ENCODE measurements around the gene PHOX2A. TPM values are rescaled to one million over a fixed set of nuclear protein-coding genes. Genes with fewer than 3 reads are reported as not detected.

The PHOX2A gene
- total and polyA plus RNA-seq, 12 donors = not detected

DNA sequence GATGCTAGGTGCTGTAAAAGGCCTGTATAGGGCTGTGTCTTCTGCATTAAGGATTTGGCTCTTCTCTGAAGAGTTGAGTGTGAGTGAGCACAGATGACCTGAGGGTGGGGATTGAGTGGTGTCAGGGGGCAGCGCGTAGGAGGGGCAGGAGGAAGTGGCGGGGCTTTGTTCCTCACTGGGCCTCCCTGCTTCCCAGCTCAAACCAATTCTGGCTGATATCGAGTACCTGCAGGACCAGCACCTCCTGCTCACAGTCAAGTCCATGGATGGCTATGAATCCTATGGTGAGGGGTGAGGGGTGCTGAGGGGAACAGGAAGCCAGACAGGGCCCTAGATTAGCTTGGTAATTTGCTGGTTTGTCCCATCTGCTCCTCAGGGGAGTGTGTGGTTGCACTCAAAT, 9.1 kb downstream of the PHOX2A start:
- Histone ChIP-seq H3K27me3 (peaks cover 0 to 15% (median 0%) of the 10 kb centered on the region in 7 donors), H3K36me3 (peaks cover 0 to 87% (median 65%) of the 10 kb centered on the region in 9 donors), H3K4me3 (no peak overlapping the region), H3K27ac (no peak overlapping the region), H3K9me3 (no peaks in the 10 kb centered on the region), H3K4me1 (peaks cover 3 to 65% (median 26%) of the 10 kb centered on the region in 9 donors)
- ATAC-seq (no peak), DNase-seq (no peak)
- intact Hi-C loops (cut with DNase I) = loop anchor here in 3 of 10 donors (5.0 to 10.0 kb wide), 3 partner anchors 180 to 220 kb away; partner anchors contain the start of gene CLPB (in 1 of the 3)
- TF ChIP-seq, protein P1, sequence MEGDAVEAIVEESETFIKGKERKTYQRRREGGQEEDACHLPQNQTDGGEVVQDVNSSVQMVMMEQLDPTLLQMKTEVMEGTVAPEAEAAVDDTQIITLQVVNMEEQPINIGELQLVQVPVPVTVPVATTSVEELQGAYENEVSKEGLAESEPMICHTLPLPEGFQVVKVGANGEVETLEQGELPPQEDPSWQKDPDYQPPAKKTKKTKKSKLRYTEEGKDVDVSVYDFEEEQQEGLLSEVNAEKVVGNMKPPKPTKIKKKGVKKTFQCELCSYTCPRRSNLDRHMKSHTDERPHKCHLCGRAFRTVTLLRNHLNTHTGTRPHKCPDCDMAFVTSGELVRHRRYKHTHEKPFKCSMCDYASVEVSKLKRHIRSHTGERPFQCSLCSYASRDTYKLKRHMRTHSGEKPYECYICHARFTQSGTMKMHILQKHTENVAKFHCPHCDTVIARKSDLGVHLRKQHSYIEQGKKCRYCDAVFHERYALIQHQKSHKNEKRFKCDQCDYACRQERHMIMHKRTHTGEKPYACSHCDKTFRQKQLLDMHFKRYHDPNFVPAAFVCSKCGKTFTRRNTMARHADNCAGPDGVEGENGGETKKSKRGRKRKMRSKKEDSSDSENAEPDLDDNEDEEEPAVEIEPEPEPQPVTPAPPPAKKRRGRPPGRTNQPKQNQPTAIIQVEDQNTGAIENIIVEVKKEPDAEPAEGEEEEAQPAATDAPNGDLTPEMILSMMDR (IDR thresholded peaks at IDR 0.05) = no peak
- WGBS, 2 donors = 83 to 95% methylated on average over 4 of the region's 4 CpGs

DNA sequence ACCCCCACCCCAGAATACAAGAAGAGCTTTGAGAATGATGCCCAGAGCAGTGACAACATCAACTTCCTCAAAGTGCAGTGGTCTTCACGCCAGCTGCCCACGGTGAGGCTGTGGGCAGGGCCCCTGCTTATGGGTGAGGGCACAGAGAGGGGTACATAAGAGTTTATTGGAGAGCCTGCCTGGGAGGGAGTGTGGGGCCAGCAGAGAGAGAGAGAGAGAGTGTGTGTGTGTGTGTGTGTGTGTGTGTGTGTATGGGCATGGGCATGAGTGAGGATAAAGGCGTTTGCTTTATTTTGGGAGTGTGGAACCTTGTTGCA, 9.5 kb downstream of the PHOX2A start:
- Histone ChIP-seq H3K9me3 (no peaks in the 10 kb centered on the region), H3K36me3 (peaks cover 0 to 92% (median 67%) of the 10 kb centered on the region in 9 donors), H3K4me3 (no peak overlapping the region), H3K27ac (no peak overlapping the region), H3K27me3 (peaks cover 0 to 11% (median 0%) of the 10 kb centered on the region in 7 donors), H3K4me1 (peaks cover 3 to 63% (median 25%) of the 10 kb centered on the region in 9 donors)
- DNase-seq (no peak), ATAC-seq (no peak)
- intact Hi-C loops (cut with DNase I) = loop anchor here in 2 of 10 donors (10.0 kb wide), 2 partner anchors 180 to 220 kb away; no protein-coding TSS in a partner anchor
- TF ChIP-seq, protein P1 (IDR thresholded peaks at IDR 0.05) = no peak
- WGBS, 2 donors = 74 to 79% methylated on average over 3 of the region's 3 CpGs

DNA sequence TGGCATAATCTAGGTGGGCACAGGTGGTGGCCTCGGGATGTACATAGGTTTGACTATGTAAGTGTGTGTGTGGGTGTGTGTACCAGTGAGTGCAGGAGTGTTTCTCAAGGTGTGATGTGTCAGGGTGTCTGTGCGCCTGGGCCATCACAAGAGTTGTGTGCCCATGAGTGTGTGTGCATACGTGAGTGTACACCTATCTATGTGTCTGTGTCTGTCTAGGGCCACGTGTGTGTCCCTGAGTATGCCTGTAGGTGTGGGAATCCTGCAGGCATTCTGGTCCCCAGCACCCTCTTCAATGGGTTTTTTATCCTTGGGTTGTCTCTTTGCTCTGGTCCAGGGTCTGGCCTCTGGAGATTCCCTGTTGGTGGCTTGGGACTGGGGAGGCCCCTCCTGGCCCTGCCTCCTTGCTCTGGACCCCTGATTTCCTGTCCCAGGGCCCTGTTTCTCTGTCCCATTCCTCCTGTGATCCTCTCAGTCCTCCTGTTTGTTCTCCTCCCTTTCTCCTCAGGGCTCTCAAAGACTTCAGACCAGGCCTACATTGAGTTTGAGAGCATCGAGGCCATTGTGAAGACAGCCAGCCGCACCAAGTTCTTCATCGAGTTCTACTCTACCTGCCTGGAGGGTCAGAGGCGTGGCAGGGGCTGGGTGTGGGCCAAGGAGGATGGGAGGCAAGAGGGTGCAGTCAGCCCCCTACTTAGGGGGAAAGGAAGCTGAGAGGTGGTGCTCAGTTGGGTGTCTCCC, 10.0 kb downstream of the PHOX2A start:
- H3K27ac ChIP-seq = no peak overlapping the region
- intact Hi-C loops (cut with DNase I) = loop anchor here in 2 of 10 donors (10.0 kb wide), 2 partner anchors 181 to 219 kb away; no protein-coding TSS in a partner anchor

DNA sequence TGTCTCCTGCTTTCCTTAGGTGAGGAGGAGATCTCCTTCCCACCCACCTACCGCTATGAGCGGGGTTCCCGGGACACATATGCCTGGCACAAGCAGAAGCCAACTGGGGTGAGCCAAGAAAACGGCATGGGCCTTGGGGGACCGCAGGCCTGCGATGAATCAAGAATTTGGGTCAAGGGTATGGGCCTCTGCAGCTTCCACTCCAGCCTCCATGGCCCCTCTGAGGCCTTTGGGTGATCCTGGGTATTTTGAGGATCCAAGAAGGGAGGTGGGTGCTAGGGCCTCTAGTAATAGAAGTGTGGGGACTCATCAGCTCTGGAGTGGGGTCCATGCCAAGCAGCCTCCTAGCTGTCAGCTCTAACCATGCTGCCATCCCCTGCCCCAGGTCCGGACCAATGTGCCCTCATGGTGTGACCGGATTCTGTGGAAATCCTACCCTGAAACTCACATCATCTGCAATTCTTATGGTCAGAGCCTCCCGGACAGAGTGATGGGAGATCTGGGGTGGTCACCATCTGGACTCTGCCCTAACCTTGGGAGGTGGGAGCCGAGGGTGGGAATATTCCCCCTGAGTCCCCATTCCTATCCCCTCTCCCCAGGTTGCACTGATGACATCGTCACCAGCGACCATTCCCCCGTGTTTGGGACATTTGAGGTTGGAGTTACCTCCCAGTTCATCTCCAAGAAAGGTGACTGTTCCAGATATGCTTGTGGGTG, 10.8 kb downstream of the PHOX2A start:
- Histone ChIP-seq H3K27me3 (no peaks in the 10 kb centered on the region), H3K36me3 (peaks cover 0 to 100% (median 80%) of the 10 kb centered on the region in 9 donors), H3K9me3 (no peaks in the 10 kb centered on the region), H3K27ac (no peak overlapping the region), H3K4me1 (peaks cover 0 to 51% (median 13%) of the 10 kb centered on the region in 9 donors), H3K4me3 (no peak overlapping the region)
- 93 to 94% methylated on average over 13 of the region's 13 CpGs for WGBS, 2 donors
- ATAC-seq = no peak
- TF ChIP-seq, protein P1 (IDR thresholded peaks at IDR 0.05) = no peak
- DNase-seq = no peak
- intact Hi-C loops (cut with DNase I) = loop anchor here in 2 of 10 donors (10.0 kb wide), 2 partner anchors 182 to 218 kb away; no protein-coding TSS in a partner anchor

More for the DNA sequence above, 10.0 kb downstream of the PHOX2A start:
- no peak for ATAC-seq
- Histone ChIP-seq H3K4me1 (peaks cover 0 to 58% (median 19%) of the 10 kb centered on the region in 9 donors), H3K4me3 (no peak overlapping the region), H3K9me3 (no peaks in the 10 kb centered on the region), H3K27me3 (peaks cover 0 to 6% (median 0%) of the 10 kb centered on the region in 7 donors), H3K36me3 (peaks cover 0 to 97% (median 72%) of the 10 kb centered on the region in 9 donors)
- 92 to 95% methylated on average over 8 of the region's 8 CpGs for WGBS, 2 donors
- no peak for DNase-seq
- TF ChIP-seq, protein P1 (IDR thresholded peaks at IDR 0.05) = no peak
